HG02852 (cell line): ENCODE data around the gene RAC3.

Experiments used
- ATAC-seq: cut with Tn5 transposase; IDR thresholded peaks from one replicate; pipeline ENCODE4 v1.9.1; 2021; ENCODE audit warnings: mild to moderate bottlenecking, moderate library complexity; ENCODE audit not compliant: unreplicated experiment

The RAC3 gene

GRCh38 chr17:82065193-82065637, 33.7 kb downstream of the RAC3 start:
- ATAC-seq: no peak

- peak; percentile 47 for ATAC-seq
Observed at GRCh38 chr17:82065638-82066303, 34.3 kb downstream of the RAC3 start, which contains the start of gene DUS1L. TSS of gene DUS1L (minus strand) at chr17:82065804. CDS start at chr17:82065059, 745 bp downstream.

GRCh38 chr17:82070611-82071010, 39.1 kb downstream of the RAC3 start:
- no peak for ATAC-seq

- ATAC-seq: no peak
Observed at GRCh38 chr17:82072827-82073226, 41.3 kb downstream of the RAC3 start.

- no peak for ATAC-seq
Observed at GRCh38 chr17:82073446-82073845, 42.0 kb downstream of the RAC3 start.

- ATAC-seq: no peak
Observed at GRCh38 chr17:82076018-82076784, 44.7 kb downstream of the RAC3 start.

GRCh38 chr17:82076785-82077591, 45.5 kb downstream of the RAC3 start:
- no peak for ATAC-seq

GRCh38 chr17:82077617-82078358, 46.3 kb downstream of the RAC3 start:
- ATAC-seq: no peak

- ATAC-seq: no peak
Observed at GRCh38 chr17:82078433-82078832, 47.0 kb downstream of the RAC3 start.

- ATAC-seq: no peak
Observed at GRCh38 chr17:82079001-82079677, 47.7 kb downstream of the RAC3 start.

GRCh38 chr17:82080048-82080788, 48.7 kb downstream of the RAC3 start:
- no peak for ATAC-seq

GRCh38 chr17:82080789-82081464, 49.4 kb downstream of the RAC3 start:
- ATAC-seq: no peak

- ATAC-seq: no peak
Observed at GRCh38 chr17:82081546-82081945, 50.1 kb downstream of the RAC3 start.

GRCh38 chr17:82081966-82082365, 50.5 kb downstream of the RAC3 start:
- no peak for ATAC-seq

- no peak for ATAC-seq
Observed at GRCh38 chr17:82082456-82082855, 51.0 kb downstream of the RAC3 start.

- no peak for ATAC-seq
Observed at GRCh38 chr17:82083009-82083408, 51.5 kb downstream of the RAC3 start.
